HCT116 (cell line): ENCODE results near the gene BCAR1. TPM values are rescaled to one million over a fixed set of nuclear protein-coding genes. Genes with fewer than 3 reads are reported as not detected.

Source experiments
- ATAC-seq: fragments of 200-7000 bp; cut with Tn5 transposase; 2 replicates; pipeline ENCODE4 v1.9.1; 2020; ENCODE audit warnings: mild to moderate bottlenecking, moderate library complexity
- BruUV-seq: library from RNA; stranded (reverse); fragments of 400-500 nt; replicated peaks from 2 replicates; lab custom pipeline; 2021; lab: Mats Ljungman, UMichigan
- CTCF ChIA-PET: fragments of 300-600 bp; sonication (Branson Sonifier 250); formaldehyde crosslinking; loops from one replicate; lab custom pipeline; 2021; ENCODE audit warnings: antibody characterized with exemption; lab: Charles Lee
- POLR2A ChIA-PET: fragments of 300-600, 350-600 bp; sonication (Branson Sonifier 250); formaldehyde crosslinking; loops from one replicate; lab custom pipeline; 2021; ENCODE audit warnings: antibody characterized with exemption; lab: Charles Lee
- RAD21 ChIA-PET, 2 experiments: fragments of 300-600 bp; sonication (Branson Sonifier 250); formaldehyde crosslinking; loops; one replicate each; lab custom pipeline; 2023; ENCODE audit warnings: low total read pairs in 2 of 2; ENCODE audit not compliant: uncharacterized antibody in 2 of 2, unreplicated experiment in 2 of 2, low non-redundant PET in 1 of 2; lab: Charles Lee
- DNase-seq: peaks from one replicate; pipeline ENCODE4 v3.0.0-alpha.2; 2010; ENCODE audit warnings: low read depth, low spot score
- H2AFZ ChIP-seq: fragments of 200-600 bp; shearing (Covaris generic), sonication (generic); 2 replicates; pipeline ENCODE4 v1.6.1; 2017; ENCODE audit warnings: low read depth, mixed run types, mixed read lengths, antibody characterized with exemption, low read length; ENCODE audit not compliant: poor library complexity, severe bottlenecking
- H3K27ac ChIP-seq: 2 replicates; pipeline ENCODE4 v1.5.1; 2012; ENCODE audit warnings: low read depth, low read length
- H3K27me3 ChIP-seq: fragments of 200-600 bp; sonication (generic); 2 replicates; pipeline ENCODE4 v1.6.1; 2016; ENCODE audit warnings: mixed run types, low read length, mixed read lengths; ENCODE audit not compliant: insufficient read depth
- H3K36me3 ChIP-seq, 2 experiments: fragments of 200-500 bp in 1 of 2; fragments of 200-600 bp in 1 of 2; sonication (Bioruptor generic) in 1 of 2; sonication (generic) in 1 of 2; 2 replicates each; pipeline versions ENCODE4 v1.5.1 to v1.6.1; 2014 to 2016; ENCODE audit warnings: low read length in 2 of 2, inconsistent platforms in 1 of 2, mixed read lengths in 1 of 2, mixed run types in 1 of 2; ENCODE audit not compliant: insufficient read depth in 2 of 2, control insufficient read depth in 1 of 2
- H3K4me1 ChIP-seq, 2 experiments: fragments of 200-600 bp in 1 of 2; sonication (generic) in 1 of 2; 2 replicates each; pipeline versions ENCODE4 v1.5.1 to v1.6.1; 2012 to 2017; ENCODE audit warnings: low read length in 2 of 2, inconsistent platforms in 1 of 2, mild to moderate bottlenecking in 1 of 2, mixed read lengths in 1 of 2, mixed run types in 1 of 2, moderate library complexity in 1 of 2; ENCODE audit not compliant: insufficient read depth in 2 of 2, control insufficient read depth in 1 of 2
- H3K4me2 ChIP-seq: fragments of 200-600 bp; sonication (generic); 2 replicates; pipeline ENCODE4 v1.6.1; 2017; ENCODE audit warnings: mixed run types, low read length, mixed read lengths
- H3K4me3 ChIP-seq, 2 experiments: fragments of 200-600 bp in 1 of 2; sonication (generic) in 1 of 2; replicated peaks in 1 of 2; 2 replicates each; pipeline ENCODE4 v1.5.1; 2011 to 2016; ENCODE audit warnings: low read length in 2 of 2, control low read depth in 1 of 2, low read depth in 1 of 2, mild to moderate bottlenecking in 1 of 2, mixed read lengths in 1 of 2, mixed run types in 1 of 2
- H3K79me2 ChIP-seq: fragments of 200-600 bp; sonication (generic); 2 replicates; pipeline ENCODE4 v1.6.1; 2017; ENCODE audit warnings: mild to moderate bottlenecking, mixed run types, low read length, moderate library complexity, mixed read lengths; ENCODE audit not compliant: insufficient read depth
- H3K9ac ChIP-seq: fragments of 200-600 bp; sonication (generic); 2 replicates; pipeline ENCODE4 v1.6.1; 2016; ENCODE audit warnings: low read length, mixed read lengths
- H3K9me2 ChIP-seq: fragments of 200-600 bp; sonication (generic), shearing (Covaris generic); 2 replicates; pipeline ENCODE4 v1.6.1; 2017; ENCODE audit warnings: mixed run types, mild to moderate bottlenecking, moderate library complexity; ENCODE audit not compliant: insufficient read depth
- H3K9me3 ChIP-seq, 2 experiments: fragments of 200-500 bp in 1 of 2; fragments of 200-600 bp in 1 of 2; sonication (Bioruptor generic) in 1 of 2; sonication (generic) in 1 of 2; 2 replicates each; pipeline ENCODE4 v1.6.1; 2014 to 2017; ENCODE audit warnings: low read length in 2 of 2, mixed read lengths in 2 of 2, inconsistent platforms in 1 of 2, low read depth in 1 of 2, mild to moderate bottlenecking in 1 of 2, mixed run types in 1 of 2, moderate library complexity in 1 of 2; ENCODE audit not compliant: control insufficient read depth in 1 of 2, insufficient read depth in 1 of 2
- H4K20me1 ChIP-seq: fragments of 200-600 bp; sonication (generic), shearing (Covaris generic); 2 replicates; pipeline ENCODE4 v1.6.1; 2017; ENCODE audit warnings: mixed run types, mild to moderate bottlenecking, moderate library complexity; ENCODE audit not compliant: insufficient read depth
- ATF3 ChIP-seq: IDR thresholded peaks from 2 replicates; pipeline ENCODE4 v1.6.1; 2012
- CBX3 ChIP-seq: IDR thresholded peaks from 2 replicates; pipeline ENCODE4 v1.6.1; 2012; ENCODE audit warnings: low read depth
- CEBPB ChIP-seq: IDR thresholded peaks from 2 replicates; pipeline ENCODE4 v1.6.1; 2012; ENCODE audit warnings: low read depth
- CTCF ChIP-seq, 3 experiments: fragments of 200-600 bp in 1 of 3; sonication (generic) in 1 of 3; IDR thresholded peaks in 2 of 3; conservative IDR thresholded peaks in 1 of 3; 2 replicates each; pipeline ENCODE4 v1.5.1; 2012 to 2017; ENCODE audit warnings: low read depth in 2 of 3, low read length in 2 of 3, antibody characterized with exemption in 1 of 3, borderline replicate concordance in 1 of 3, control low read depth in 1 of 3, mild to moderate bottlenecking in 1 of 3, mixed read lengths in 1 of 3, mixed run types in 1 of 3, moderate library complexity in 1 of 3; ENCODE audit not compliant: insufficient read depth in 1 of 3
- ELF1 ChIP-seq: IDR thresholded peaks from 2 replicates; pipeline ENCODE4 v1.6.1; 2012; ENCODE audit warnings: low read depth, borderline replicate concordance
- EZH2phosphoT487 ChIP-seq: fragments of 200-600 bp; IDR thresholded peaks from 2 replicates; pipeline ENCODE4 v1.6.1; 2018; ENCODE audit warnings: antibody characterized with exemption, borderline replicate concordance
- JUND ChIP-seq: IDR thresholded peaks from 2 replicates; pipeline ENCODE4 v1.6.1; 2012
- MAX ChIP-seq: IDR thresholded peaks from 2 replicates; pipeline ENCODE4 v1.6.1; 2012
- RAD21 ChIP-seq: IDR thresholded peaks from 2 replicates; pipeline ENCODE4 v1.6.1; 2012; ENCODE audit warnings: low read depth, mild to moderate bottlenecking
- SIN3A ChIP-seq: IDR thresholded peaks from 2 replicates; pipeline ENCODE4 v1.6.1; 2012; ENCODE audit warnings: low read depth
- intact Hi-C: fragments of 100-400 bp; cut with micrococcal nuclease; formaldehyde crosslinking; loops from 2 replicates; pipeline ENCODE4 v1.10.0; 2022
- total RNA-seq: library from RNA; stranded (reverse); gene quantifications from one replicate; pipeline ENCODE4 v1.2.1, GENCODE V29; 2021; ENCODE audit not compliant: unreplicated experiment

The BCAR1 gene
- total RNA-seq, 1 experiment from 2014 or later: 49.6 TPM

GRCh38 chr16:75262800-75263127 lies 11.3 kb upstream of the BCAR1 start:
- POLR2A ChIA-PET: no interaction called here
- H3K27me3 ChIP-seq: no peaks in the 10 kb centered on the region
- no peak overlapping the region for H3K4me2 ChIP-seq
- H2AFZ ChIP-seq: no peak overlapping the region
- no peak overlapping the region for H3K9ac ChIP-seq
- CTCF ChIA-PET: no interaction called here
- H3K4me1 ChIP-seq: peaks cover 37 to 45% of the 10 kb centered on the region in 2 experiments
- H3K9me3 ChIP-seq: no peaks in the 10 kb centered on the region
- no peak for ATAC-seq
- no peak overlapping the region; the same call in 1 of the 2 replicates for H3K27ac ChIP-seq
- no peaks in the 10 kb centered on the region for H3K9me2 ChIP-seq
- DNase-seq: no peak
- RAD21 ChIA-PET: no interaction called here
- intact Hi-C loops: no loop called here
- no peak overlapping the region for H3K4me3 ChIP-seq
- TF ChIP-seq MAX: no peak
- TF ChIP-seq JUND: no peak
- no peak for TF ChIP-seq CEBPB
- no peak for TF ChIP-seq ELF1
- no peak for TF ChIP-seq CTCF (IDR thresholded peaks at IDR 0.05 in 2 of 3, conservative IDR thresholded peaks at IDR 0.05 in 1 of 3; ENCODE audit: borderline replicate concordance in 1 of 3, insufficient read depth in 1 of 3, low read depth in 2 of 3, low read length in 2 of 3)
- TF ChIP-seq RAD21: no peak
- H3K79me2 ChIP-seq: peaks cover 72% of the 10 kb centered on the region
- BruUV-seq: no TSS peak
- H4K20me1 ChIP-seq: no peaks in the 10 kb centered on the region
- H3K36me3 ChIP-seq: no peaks in the 10 kb centered on the region

GRCh38 chr16:75262104-75262799 lies 10.8 kb upstream of the BCAR1 start:
- Histone ChIP-seq H3K4me1 (peaks cover 32 to 44% of the 10 kb centered on the region in 2 experiments), H3K4me3 (no peak overlapping the region), H2AFZ (no peak overlapping the region), H3K9ac (no peak overlapping the region), H4K20me1 (no peaks in the 10 kb centered on the region), H3K36me3 (no peaks in the 10 kb centered on the region), H3K9me2 (no peaks in the 10 kb centered on the region), H3K27ac (no peak overlapping the region; the same call in 1 of the 2 replicates), H3K4me2 (no peak overlapping the region), H3K79me2 (peaks cover 74% of the 10 kb centered on the region), H3K27me3 (no peaks in the 10 kb centered on the region), H3K9me3 (no peaks in the 10 kb centered on the region)
- ChIA-PET POLR2A (no interaction called here), RAD21 (no interaction called here), CTCF (no interaction called here)
- ATAC-seq (no peak), DNase-seq (no peak)
- intact Hi-C loops: no loop called here
- BruUV-seq: no TSS peak
- TF ChIP-seq CBX3 (no peak), CTCF (IDR thresholded peaks at IDR 0.05 in 2 of 3, conservative IDR thresholded peaks at IDR 0.05 in 1 of 3; ENCODE audit: borderline replicate concordance in 1 of 3, insufficient read depth in 1 of 3, low read depth in 2 of 3, low read length in 2 of 3) (no peak), MAX (no peak), ATF3 (no peak), EZH2phosphoT487 (no peak), SIN3A (no peak)
